HUDEP-2 (cell line): Measurements from ENCODE around the gene DTX3.
"Not testable (repeated sequence)": the region's sequence is repeated elsewhere in the genome, so short reads cannot be mapped to it uniquely, and the experiment has no call there.

Source experiments
- DNase-seq, 76 experiments: peaks; one replicate each; lab custom pipeline; 2025; ENCODE audit not compliant: unreplicated experiment in 76 of 76; lab: John Stamatoyannopoulos, UW

Gene DTX3

DNA sequence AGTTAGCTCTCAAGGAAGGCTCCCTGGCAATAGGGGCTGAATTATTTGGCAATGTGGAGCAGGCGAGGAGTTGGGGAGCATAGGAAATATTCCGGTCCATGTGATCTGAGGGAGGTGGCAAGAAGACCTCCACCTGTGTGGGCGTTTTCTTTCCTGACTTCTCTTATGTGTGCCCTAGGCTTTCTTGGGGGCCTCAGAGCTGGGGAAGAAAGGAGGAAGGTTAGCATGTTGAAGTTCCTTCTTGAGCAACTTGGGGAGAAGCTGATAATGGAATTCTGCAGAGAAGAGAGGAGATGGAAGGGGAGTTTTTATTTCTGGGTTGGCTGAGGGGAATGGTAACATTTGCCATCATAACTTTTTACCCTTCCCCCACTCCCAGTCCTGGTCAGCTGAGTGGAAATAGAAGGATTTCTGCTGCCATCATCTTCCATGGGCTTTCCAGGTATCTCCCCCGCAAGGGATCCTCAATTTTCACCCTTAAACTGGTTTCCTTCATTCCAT is 1.2 kb downstream of the DTX3 start:
- DNase-seq: no peak

DNA sequence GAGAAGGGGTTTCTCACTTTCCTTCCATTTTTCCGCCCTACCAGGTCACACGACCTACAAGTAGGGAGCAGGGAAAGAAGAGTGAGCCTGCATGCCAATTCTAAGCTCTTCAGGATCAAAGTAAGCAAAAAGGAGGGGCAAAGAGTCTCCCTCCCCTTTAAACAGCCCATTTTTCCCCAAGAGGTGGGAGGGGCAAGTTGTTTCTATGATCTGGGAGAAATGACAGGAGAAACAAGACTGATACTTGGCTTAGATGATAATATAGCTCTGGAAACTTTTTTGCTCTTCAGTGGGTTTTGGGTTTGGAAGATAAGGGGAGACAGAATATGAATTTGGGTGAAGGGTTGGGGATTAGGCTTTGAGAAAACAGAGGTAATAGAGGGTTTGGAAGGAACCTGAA is 1.8 kb downstream of the DTX3 start:
- no peak for DNase-seq

DNA sequence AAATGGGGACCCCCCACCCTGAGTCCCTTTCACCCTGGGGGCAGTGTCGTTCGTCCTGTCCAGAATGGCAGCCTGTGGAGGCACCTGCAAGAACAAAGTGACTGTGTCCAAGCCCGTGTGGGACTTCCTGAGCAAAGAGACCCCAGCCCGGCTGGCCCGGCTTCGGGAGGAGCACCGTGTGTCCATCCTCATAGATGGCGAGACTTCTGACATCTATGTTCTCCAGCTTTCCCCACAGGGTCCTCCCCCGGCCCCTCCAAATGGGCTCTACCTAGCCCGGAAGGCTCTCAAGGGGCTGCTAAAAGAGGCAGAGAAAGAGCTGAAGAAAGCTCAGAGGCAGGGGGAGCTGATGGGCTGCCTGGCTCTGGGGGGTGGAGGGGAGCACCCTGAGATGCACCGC is 2.2 kb downstream of the DTX3 start:
- DNase-seq: no peak

DNA sequence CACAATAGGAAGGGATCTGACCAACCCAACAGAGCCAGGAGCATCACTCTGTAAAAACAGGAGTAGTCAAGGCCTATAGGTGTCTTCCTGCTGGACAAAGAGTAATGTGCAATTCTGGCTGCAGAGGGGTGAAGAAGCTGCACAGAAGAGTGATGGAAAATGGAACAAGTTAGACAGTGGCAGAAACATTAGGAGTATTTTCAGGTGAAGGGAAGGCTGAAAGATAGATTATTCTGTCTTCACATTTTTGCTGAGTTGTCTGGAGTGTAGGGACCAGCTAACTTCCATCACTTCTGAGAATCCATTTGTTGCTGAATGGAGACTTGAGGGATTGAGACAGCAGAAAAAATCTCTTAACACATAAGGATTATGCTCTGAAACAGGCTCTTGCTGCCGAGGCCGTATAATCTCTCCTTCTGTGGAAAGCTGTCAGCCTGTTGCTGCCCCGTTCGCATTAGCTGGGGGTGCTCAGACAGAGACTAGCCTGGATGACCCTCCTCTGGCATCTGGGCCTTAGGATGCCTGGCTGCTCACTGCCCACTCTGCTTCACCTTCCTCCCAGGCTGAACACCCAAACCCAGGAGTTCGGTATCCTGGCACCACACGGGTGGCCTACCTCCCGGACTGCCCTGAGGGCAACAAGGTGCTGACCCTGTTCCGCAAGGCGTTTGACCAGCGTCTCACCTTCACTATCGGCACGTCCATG is 3.5 kb downstream of the DTX3 start:
- DNase-seq: no peak

DNA sequence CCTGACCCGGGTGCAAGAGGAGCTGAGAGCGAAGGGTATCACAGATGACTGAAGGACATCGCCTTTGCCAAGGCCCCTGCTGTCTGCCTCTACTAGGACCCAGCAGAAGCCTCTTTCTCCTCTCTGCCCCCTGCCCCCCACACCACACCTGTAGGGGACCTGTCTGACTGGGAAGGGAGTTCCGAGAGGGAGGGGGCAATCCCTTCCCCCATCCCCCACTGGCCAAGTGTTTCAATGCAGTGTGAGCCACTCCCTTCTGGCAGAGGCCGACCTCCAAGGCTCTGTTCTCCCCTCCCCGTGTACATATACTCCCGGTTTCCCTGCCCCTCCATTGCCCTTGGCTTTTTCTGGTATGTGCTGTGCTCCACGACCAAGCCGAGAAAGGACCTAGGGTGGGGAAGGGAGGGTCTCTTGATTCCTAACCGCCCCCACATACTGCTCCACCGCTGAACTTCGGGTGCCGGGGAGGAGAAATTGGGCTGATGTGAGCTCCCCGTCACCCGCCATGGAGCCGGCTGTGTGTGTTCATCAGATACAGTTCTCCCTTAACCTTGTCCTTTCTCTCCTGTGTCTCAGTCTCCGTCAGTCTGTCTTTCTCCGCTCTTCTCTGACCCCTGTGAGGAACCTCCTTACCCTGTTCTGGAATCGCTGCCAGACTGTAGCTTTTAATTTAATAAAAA is 4.6 kb downstream of the DTX3 start:
- no peak for DNase-seq

DNA sequence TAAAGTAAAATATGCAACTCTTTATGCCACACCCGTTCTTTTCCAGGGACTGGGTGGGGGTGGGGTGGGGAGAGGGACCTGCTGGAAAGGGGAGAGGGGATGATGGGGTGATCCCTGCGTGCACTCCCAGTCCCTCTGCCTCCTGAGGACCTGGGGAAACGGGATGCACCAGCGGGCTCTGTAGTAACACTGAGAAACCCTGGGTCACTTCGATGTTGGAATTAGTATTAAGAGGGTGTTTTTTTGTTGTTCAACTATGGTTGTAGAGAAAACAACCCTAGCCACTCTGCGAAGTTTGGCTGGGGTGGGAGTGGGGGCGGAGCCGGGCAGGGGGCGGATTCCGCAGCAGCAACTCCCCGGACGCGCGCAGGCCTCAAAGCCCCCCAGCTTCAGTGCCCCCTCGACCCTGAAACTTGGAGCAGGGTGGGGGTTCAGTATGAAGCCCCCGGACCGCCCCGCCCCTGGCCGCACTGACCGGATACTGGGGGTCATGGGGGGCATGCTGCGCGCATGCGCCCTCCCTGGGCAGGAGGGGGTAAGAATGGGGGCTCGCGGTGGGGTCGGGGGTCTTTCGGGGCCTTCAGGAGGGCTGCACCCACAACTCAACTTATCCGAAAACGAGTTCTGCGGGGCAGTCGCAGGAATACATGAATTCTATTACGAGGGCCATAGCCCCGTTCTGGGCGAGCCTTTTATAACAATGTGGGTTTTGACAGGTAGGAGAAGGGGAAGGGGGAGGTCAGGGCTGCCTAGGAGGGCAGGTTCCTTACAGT is 5.3 kb downstream of the DTX3 start:
- DNase-seq: no peak

DNA sequence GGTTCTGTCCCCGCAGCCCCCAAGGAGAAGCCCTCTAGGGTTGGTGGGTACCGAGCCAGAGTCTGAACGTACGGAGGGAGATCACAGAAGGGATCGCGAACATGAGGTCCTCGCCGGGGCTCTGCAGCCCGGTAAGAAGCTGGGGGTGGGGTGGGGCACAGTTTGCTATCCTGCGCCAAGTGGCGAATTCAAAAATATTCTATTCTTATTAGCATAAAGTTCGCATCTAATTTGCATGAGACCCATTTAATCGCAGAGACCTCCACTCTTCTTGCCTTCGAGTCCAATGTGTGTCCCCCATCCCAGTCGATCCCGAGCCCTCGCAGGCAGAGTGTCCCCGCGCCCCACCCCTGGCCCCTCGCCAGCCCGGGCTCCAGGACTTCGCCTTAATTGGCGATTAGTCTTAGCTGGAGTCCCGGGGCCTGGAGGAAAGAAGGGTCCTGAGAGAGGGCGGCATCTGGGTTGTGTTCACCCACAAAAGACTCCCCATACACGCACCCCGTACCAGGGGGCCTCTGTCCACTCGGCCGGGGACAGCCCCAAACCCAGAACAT is 6.0 kb downstream of the DTX3 start:
- no peak for DNase-seq

DNA sequence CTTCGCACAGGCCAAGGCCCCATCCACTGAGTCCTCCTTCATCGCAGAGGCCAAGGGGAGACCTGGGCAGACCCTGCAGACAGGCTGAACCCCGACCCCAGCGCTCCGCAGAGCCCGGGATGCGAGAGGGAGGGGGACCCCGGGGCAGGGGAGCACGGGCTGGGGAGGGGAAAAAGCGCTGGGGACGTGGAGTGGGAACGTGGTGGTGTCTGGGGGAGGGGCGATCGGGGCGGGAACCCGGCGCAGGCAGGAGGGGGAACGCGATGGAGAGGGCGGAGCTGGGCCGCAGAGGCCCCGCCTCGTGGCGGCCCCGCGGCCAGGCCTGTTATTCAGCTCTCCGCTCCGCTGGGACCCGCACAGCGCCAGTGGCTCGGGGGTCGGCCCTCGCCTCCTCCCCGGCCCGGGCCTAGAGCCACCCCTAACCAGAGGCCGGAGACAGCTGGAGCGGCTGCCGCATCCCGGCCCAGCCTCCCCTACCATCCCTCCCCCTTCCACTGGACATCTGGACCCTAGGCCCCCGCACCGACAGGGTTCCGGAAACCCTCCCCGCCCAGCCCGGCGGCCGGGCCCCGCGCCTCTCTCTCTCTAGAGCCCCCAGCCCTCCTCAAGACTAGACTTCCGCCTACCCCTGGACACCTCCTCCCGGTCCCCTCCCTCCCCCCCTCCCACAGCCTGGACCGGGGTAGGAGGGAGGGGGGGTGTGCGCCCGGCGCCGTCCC is 6.6 kb downstream of the DTX3 start, which contains the start of gene ARHGEF25:
Gene ARHGEF25 (plus strand): TSS at position 328 of the 719 bp plus-strand sequence. CDS start 460 bp downstream, outside the sequence.
- DNase-seq: no peak

DNA sequence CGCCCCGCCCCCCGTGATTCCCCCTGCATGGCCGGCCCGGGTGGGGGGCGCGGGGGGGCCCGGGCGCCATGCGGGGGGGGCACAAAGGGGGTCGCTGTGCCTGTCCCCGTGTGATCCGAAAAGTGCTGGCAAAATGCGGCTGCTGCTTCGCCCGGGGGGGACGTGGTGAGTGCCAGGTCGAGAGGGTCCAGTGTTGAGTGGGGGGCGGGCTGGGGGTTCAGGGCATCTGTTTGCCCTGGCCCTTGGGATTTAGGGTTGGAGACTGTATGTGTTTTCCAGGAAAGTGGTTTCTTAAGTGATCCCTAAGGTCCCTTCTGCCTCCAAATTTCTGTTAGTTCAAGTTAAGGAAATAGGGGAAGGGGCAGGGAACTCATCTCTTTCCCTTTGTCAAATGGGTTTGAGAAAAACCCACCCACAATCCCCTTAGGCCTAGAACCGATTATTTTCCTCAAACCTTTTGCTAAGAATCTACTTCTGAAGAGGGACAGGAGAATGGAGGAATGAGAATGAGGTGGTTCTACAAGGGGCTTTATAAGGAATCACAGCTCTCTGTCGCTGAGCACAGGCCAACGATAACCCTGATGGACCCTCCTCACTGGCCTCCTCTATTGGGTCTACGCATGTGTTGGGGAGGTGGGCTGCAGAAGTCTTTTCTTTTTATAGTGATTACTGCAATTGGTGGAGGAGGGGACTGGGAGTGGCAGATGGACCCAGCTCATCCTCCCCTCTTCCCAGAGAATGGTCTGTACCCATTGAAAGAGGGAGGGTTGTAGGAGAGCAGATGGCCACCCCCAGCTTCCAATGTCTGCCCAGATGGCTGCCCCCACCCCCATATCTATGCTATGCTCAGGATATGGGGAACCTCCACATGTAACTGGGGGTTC is 7.4 kb downstream of the DTX3 start:
- DNase-seq: no peak

DNA sequence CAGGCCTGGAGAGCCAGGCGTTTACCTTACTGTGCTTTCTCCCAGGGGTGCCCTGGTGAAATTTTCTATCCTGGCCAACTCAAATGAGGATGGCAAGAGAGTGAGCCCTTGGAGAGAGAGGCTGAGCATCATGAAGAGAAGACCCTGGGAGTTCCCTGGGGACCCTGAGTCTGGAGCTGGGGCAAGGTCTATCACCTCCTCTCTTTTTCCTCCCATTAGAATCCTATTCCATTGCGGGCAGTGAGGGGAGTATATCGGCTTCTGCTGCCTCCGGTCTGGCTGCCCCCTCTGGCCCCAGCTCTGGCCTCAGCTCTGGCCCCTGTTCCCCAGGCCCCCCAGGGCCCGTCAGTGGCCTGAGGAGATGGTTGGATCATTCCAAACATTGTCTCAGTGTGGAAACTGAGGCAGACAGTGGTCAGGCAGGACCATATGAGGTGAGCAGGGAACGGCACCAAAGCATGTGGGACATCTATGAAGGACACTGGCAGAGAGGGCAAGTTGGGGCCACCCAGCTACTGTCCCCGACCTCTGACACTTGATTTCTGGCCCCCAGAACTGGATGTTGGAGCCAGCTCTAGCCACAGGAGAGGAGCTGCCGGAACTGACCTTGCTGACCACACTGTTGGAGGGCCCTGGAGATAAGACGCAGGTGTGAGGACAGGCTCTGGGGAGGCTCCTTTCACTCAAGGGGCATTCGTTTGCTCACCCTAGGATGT is 8.2 kb downstream of the DTX3 start:
- DNase-seq: no peak

DNA sequence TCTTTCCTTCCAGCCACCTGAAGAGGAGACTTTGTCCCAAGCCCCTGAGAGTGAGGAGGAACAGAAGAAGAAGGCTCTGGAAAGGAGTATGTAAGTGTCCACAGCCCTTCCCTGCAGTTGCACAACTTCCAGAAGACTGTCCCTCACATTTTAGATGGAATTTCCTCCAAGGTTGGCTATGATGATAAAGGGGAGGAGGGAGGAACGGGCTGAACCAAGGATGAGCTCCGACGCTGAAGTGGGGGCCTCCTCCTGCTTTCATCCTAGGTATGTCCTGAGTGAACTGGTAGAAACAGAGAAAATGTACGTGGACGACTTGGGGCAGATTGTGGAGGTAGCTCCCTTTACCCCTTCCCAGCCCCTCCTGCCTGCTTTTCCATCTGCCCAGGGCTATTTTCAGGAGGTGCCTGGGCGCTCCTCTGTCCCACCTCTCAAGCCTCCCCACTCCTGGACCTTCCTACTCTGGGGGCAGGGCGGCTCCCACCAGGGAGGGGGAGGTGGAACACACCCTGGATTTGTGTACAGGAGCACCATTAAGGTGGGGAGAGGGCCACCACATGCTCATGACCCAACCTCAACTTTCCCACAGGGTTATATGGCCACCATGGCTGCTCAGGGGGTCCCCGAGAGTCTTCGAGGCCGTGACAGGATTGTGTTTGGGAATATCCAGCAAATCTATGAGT is 8.9 kb downstream of the DTX3 start:
- no peak for DNase-seq

DNA sequence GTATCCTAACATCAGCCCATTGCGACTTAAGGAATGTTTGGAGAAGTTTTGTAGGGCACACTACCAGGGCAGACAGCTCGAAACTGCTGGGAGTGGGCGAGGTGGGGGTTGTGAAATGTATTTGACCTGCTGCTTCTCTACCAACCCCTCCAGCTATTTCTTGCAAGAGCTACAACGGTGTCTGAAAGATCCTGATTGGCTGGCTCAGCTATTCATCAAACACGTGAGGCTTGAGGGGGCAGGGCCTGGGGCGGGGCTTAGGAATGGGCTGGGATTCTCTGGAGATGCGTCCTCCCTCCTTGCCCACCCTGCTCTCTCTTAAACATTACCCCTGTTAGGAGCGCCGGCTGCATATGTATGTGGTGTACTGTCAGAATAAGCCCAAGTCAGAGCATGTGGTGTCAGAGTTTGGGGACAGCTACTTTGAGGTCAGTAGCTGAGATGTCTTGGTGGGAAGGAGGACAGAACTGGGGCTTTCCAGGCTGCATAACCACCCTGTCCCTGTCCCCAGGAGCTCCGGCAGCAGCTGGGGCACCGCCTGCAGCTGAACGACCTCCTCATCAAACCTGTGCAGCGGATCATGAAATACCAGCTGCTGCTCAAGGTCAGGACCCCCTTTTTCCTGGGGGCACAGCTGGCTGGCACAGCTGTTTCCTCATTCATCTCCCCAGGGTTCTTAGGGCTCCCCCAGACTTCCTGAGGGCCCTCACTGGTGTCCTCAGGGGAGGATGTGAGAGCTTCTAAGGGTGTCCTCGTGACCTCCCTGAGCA is 9.7 kb downstream of the DTX3 start:
- DNase-seq: peak in 3 of 76 experiments; percentile 7 to 22 (median 12)

DNA sequence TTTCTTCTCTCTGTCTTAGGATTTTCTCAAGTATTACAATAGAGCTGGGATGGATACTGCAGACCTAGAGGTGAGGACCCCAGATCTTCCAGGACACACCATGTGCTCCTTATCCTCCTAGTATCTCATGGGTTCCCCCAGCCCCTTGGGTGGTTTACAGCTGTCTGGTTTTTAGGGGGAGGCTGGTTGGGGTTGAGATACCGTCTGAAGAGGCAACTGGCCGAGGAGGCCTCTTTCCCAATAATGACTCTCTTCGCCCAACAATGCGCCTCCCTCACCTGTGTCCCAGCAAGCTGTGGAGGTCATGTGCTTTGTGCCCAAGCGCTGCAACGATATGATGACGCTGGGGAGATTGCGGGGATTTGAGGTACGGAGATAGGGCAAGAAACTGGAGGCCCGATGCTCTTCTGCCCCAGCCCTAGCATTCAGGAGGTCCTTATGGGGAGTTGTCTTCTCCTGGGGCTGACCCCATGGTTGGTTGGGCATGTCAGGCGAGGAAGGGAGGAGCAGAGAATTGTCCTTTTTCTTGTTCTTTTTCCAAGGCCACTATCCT is 10.4 kb downstream of the DTX3 start:
- DNase-seq: no peak

DNA sequence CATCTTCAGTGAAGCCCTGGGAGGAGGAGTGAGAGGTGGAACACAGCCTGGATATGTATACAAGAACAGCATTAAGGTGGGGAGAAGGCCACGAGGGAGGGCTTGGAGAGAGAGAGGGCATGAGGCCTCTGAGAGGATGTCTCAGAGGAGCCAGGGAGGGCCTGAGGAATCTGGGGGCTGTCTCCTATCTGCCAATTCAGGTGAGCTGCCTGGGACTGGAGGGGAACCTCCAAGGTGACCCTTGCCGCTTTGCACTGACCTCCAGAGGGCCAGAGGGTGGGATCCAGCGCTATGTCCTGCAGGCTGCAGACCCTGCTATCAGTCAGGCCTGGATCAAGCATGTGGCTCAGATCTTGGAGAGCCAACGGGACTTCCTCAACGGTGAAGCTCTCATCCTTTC is 11.0 kb downstream of the DTX3 start:
- no peak for DNase-seq

DNA sequence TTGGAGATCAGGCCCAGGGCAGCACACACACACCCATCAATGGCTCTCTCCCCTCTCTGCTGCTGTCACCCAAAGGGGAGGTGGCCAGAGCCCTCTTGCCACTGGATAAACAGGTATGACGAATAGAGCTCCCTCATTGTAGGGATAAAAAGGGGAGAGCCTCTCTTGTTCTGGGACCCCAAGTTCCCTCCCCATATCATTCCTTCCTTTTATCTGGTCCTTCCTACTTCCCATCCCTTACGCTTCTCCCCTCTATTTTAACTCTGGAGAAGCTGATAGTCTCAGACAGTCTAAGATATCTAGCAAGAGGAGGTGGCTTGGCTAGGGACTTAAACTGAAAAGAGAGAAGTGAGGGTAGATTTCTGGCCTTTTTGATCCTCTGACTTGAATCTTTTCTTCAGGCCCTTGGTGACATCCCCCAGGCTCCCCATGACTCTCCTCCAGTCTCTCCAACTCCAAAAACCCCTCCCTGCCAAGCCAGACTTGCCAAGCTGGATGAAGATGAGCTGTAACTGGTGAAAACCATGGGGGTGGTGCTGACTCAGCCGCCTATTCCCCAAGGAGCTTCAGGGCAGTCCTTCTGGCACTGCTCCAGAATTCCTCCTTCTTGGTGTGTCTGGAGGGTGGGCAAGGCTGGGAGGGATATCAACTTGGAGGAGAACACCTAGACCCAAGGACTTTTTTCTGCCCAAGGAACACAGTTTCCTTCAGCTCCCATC is 11.9 kb downstream of the DTX3 start:
- DNase-seq: no peak

DNA sequence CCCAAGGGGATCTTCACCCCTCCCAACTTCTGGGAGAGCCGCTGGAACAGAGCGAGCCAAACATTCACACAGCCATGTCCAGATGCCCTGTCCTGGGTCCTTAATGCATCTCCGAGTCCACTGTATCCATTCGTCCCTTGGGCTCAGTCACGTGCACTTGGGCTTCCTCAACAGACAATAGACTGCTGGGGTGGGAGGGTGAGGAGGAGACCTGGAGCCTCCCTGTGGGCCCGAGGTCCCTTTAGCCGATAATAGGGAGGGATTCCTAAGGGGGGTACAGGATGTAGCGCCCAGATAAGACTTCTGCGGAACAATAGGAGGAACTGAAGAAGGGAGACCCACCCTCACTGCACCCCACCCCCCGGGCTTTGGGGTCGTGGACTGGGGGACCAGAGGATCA is 13.3 kb downstream of the DTX3 start:
- no peak for DNase-seq

DNA sequence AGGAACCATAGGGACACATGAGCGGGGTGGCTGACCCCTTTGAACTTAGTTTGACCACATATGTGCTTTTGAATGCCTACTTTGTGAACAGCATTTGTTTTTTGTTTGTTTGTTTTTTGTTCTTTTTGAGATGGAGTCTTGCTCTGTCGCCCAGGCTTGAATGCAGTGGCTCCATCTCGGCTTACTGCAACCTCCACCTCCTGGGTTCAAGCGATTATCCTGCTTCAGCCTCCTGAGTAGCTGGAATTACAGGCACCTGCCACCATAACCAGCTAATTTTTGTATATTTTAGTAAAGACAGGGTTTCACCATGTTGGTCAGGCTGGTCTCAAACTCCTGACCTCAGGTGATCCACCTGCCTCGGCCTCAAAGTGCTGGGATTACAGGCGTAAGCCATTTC is 13.8 kb downstream of the DTX3 start:
- DNase-seq: not testable (repeated sequence)
